ENCODE data around the gene PEX1. TPM values are rescaled to one million over a fixed set of nuclear protein-coding genes. Genes with fewer than 3 reads are reported as not detected.
A peak's percentile ranks its signal among the peaks of the same experiment; 100 is the strongest.

The PEX1 gene
- total and polyA plus RNA-seq, 9 of the 15 experiments (the other 6 are each of a cell fraction or from before 2014, with no cell fraction given) = 9.4 to 32.2 (median 19.9) TPM

GRCh38 chr7:92527300-92528187 lies 776 bp downstream of the PEX1 start (continued):
- TF ChIP-seq POLR2A (conservative IDR thresholded peaks at IDR 0.05) (0 out of 2 replicates have a peak, but pooled peaks have one; percentile 44), MITF (IDR thresholded peaks at IDR 0.05) (no peak), ATF3 (IDR thresholded peaks at IDR 0.05) (no peak), ATF3 (CRISPR knock-in tag; conservative IDR thresholded peaks at IDR 0.05) (0 out of 2 replicates have a peak, but pooled peaks have one; percentile 51), BCOR (IDR thresholded peaks at IDR 0.05) (0 out of 2 replicates have a peak, but pooled peaks have one; percentile 30), ZNF551 (CRISPR knock-in tag; IDR thresholded peaks at IDR 0.05) (no peak), TCF7L2 (IDR thresholded peaks at IDR 0.05; ENCODE audit: low read depth, low read length) (no peak), SRSF7 (optimal IDR thresholded peaks at IDR 0.05; ENCODE audit: low read depth, low read length) (no peak), ZNF445 (CRISPR knock-in tag; IDR thresholded peaks at IDR 0.05; ENCODE audit: low read depth) (no peak), ZNF584 (CRISPR knock-in tag; IDR thresholded peaks at IDR 0.05; ENCODE audit: low read depth) (no peak), CREB5 (CRISPR knock-in tag; IDR thresholded peaks at IDR 0.05) (no peak), ETS2 (tag; IDR thresholded peaks at IDR 0.05; ENCODE audit: borderline replicate concordance, poor library complexity, severe bottlenecking) (no peak), ZNF785 (CRISPR knock-in tag; IDR thresholded peaks at IDR 0.05) (no peak), POLR2B (IDR thresholded peaks at IDR 0.05; ENCODE audit: low read depth, partially characterized antibody) (no peak), ZKSCAN8 (CRISPR knock-in tag; IDR thresholded peaks at IDR 0.05) (no peak), RAD51 (IDR thresholded peaks at IDR 0.05; ENCODE audit: borderline replicate concordance, low read depth) (no peak), CHD4 (IDR thresholded peaks at IDR 0.05; ENCODE audit: insufficient read depth, insufficient replicate concordance, low read depth, low read length, poor library complexity, severe bottlenecking) (no peak), ZNF217 (CRISPR knock-in tag; IDR thresholded peaks at IDR 0.05) (no peak), ZNF699 (CRISPR knock-in tag; IDR thresholded peaks at IDR 0.05; ENCODE audit: insufficient replicate concordance) (no peak)

Measured in K562 (cell line).